WTC11 (cell line): Measurements from ENCODE around the gene KCNJ15. TPM values are rescaled to one million over a fixed set of nuclear protein-coding genes. Genes with fewer than 3 reads are reported as not detected.

Source experiments
- ATAC-seq: fragments of 200-7000 bp; cut with Tn5 transposase; 2 replicates; pipeline ENCODE4 v1.10.0; 2021; ENCODE audit warnings: mild to moderate bottlenecking, moderate library complexity
- CTCF ChIA-PET: fragments of 300-600 bp; sonication (Branson Sonifier 250); formaldehyde crosslinking; loops from one replicate; lab custom pipeline; 2021; ENCODE audit warnings: antibody characterized with exemption; lab: Charles Lee
- POLR2A ChIA-PET: fragments of 350-600 bp; sonication (Branson Sonifier 250); formaldehyde crosslinking; loops from one replicate; lab custom pipeline; 2021; ENCODE audit warnings: antibody characterized with exemption; lab: Charles Lee
- DNase-seq: peaks from one replicate; pipeline ENCODE4 v3.0.0; 2021; ENCODE audit warnings: low spot score
- H3K27ac Mint-ChIP-seq: 2 replicates; pipeline ENCODE4 v1.8.0; 2021; ENCODE audit warnings: mixed read lengths
- H3K27me3 Mint-ChIP-seq: 2 replicates; pipeline ENCODE4 v1.8.0; 2021; ENCODE audit warnings: low read depth, mild to moderate bottlenecking, moderate library complexity, mixed read lengths
- H3K36me3 Mint-ChIP-seq: 2 replicates; pipeline ENCODE4 v1.8.0; 2021; ENCODE audit warnings: mixed read lengths
- H3K4me1 Mint-ChIP-seq: 2 replicates; pipeline ENCODE4 v1.8.0; 2022; ENCODE audit warnings: mixed read lengths
- H3K4me3 Mint-ChIP-seq: 2 replicates; pipeline ENCODE4 v1.8.0; 2021; ENCODE audit warnings: mild to moderate bottlenecking, moderate library complexity, mixed read lengths
- H3K9me3 Mint-ChIP-seq: 2 replicates; pipeline ENCODE4 v1.8.0; 2021; ENCODE audit warnings: mixed read lengths
- AFF4 ChIP-seq: sonication (generic); formaldehyde crosslinking; IDR thresholded peaks from 2 replicates; pipeline ENCODE4 v1.8.1; 2023; ENCODE audit warnings: mild to moderate bottlenecking, missing genetic modification reagents, borderline replicate concordance
- CBFB ChIP-seq: sonication (generic); formaldehyde crosslinking; IDR thresholded peaks from 2 replicates; pipeline ENCODE4 v1.8.1; 2022; ENCODE audit warnings: mild to moderate bottlenecking, low read depth, missing genetic modification reagents
- CREB1 ChIP-seq: sonication (generic); formaldehyde crosslinking; IDR thresholded peaks from 2 replicates; pipeline ENCODE4 v1.8.0; 2023; ENCODE audit warnings: mild to moderate bottlenecking, missing genetic modification reagents
- CREM ChIP-seq: sonication (generic); formaldehyde crosslinking; IDR thresholded peaks from 2 replicates; pipeline ENCODE4 v1.8.1; 2022; ENCODE audit warnings: mild to moderate bottlenecking, missing genetic modification reagents, moderate library complexity
- E2F5 ChIP-seq: sonication (generic); formaldehyde crosslinking; IDR thresholded peaks from 2 replicates; pipeline ENCODE4 v1.8.1; 2022; ENCODE audit warnings: mild to moderate bottlenecking, moderate library complexity, missing genetic modification reagents
- ETV6 ChIP-seq: sonication (generic); formaldehyde crosslinking; IDR thresholded peaks from 2 replicates; pipeline ENCODE4 v1.8.1; 2022; ENCODE audit warnings: mild to moderate bottlenecking, missing genetic modification reagents
- FOXP1 ChIP-seq: sonication (generic); formaldehyde crosslinking; IDR thresholded peaks from 2 replicates; pipeline ENCODE4 v1.8.0; 2022; ENCODE audit warnings: missing genetic modification reagents, mild to moderate bottlenecking, moderate library complexity, borderline replicate concordance
- IRF1 ChIP-seq: sonication (generic); formaldehyde crosslinking; IDR thresholded peaks from 2 replicates; pipeline ENCODE4 v1.8.0; 2023; ENCODE audit warnings: missing genetic modification reagents
- JAZF1 ChIP-seq: fragments of 250-450 bp; sonication (Bioruptor Pico); IDR thresholded peaks from 2 replicates; pipeline ENCODE4 v1.9.0; 2021; ENCODE audit warnings: moderate library complexity, mild to moderate bottlenecking, inconsistent platforms
- MLX ChIP-seq: sonication (generic); formaldehyde crosslinking; IDR thresholded peaks from 2 replicates; pipeline ENCODE4 v1.8.1; 2023; ENCODE audit warnings: mild to moderate bottlenecking, missing genetic modification reagents, moderate library complexity
- MYBL2 ChIP-seq: sonication (generic); formaldehyde crosslinking; IDR thresholded peaks from 2 replicates; pipeline ENCODE4 v1.8.1; 2023; ENCODE audit warnings: mild to moderate bottlenecking, moderate library complexity, missing genetic modification reagents
- NFYB ChIP-seq: sonication (generic); formaldehyde crosslinking; conservative IDR thresholded peaks from 2 replicates; pipeline ENCODE4 v1.8.0; 2022; ENCODE audit warnings: low read depth, missing genetic modification reagents
- USF1 ChIP-seq: sonication (generic); formaldehyde crosslinking; IDR thresholded peaks from 2 replicates; pipeline ENCODE4 v1.8.0; 2022; ENCODE audit warnings: mild to moderate bottlenecking, missing genetic modification reagents
- ZBTB21 ChIP-seq: sonication (generic); formaldehyde crosslinking; IDR thresholded peaks from 2 replicates; pipeline ENCODE4 v1.8.1; 2023; ENCODE audit warnings: mild to moderate bottlenecking, missing genetic modification reagents, borderline replicate concordance
- ZNF138 ChIP-seq: sonication (generic); formaldehyde crosslinking; conservative IDR thresholded peaks from 2 replicates; pipeline ENCODE4 v1.8.1; 2022; ENCODE audit warnings: mild to moderate bottlenecking, moderate library complexity, missing genetic modification reagents
- ZNF219 ChIP-seq: sonication (generic); formaldehyde crosslinking; IDR thresholded peaks from 2 replicates; pipeline ENCODE4 v1.8.0; 2023; ENCODE audit warnings: missing genetic modification reagents, mild to moderate bottlenecking, borderline replicate concordance
- ZNF232 ChIP-seq: sonication (generic); formaldehyde crosslinking; IDR thresholded peaks from 2 replicates; pipeline ENCODE4 v1.8.0; 2022; ENCODE audit warnings: mild to moderate bottlenecking, missing genetic modification reagents
- ZNF281 ChIP-seq: sonication (generic); formaldehyde crosslinking; IDR thresholded peaks from 2 replicates; pipeline ENCODE4 v1.8.0; 2023; ENCODE audit warnings: mild to moderate bottlenecking, missing genetic modification reagents
- total RNA-seq: library from RNA; stranded (reverse); gene quantifications from 3 replicates; pipeline ENCODE4 v1.2.3, GENCODE V29; 2021

Gene KCNJ15
- total RNA-seq, 1 experiment from 2014 or later = 0.57 TPM

GRCh38 chr21:38343691-38344090 is 86.9 kb downstream of the KCNJ15 start:
- ChIA-PET POLR2A (no interaction called here), CTCF (interaction anchor here (2.5 kb wide), 1 partner anchor 173 kb away, joined by 9 read pairs; no protein-coding TSS in a partner anchor)
- DNase-seq (no peak), ATAC-seq (no peak)
- no peaks in the 10 kb centered on the region for H3K4me1 Mint-ChIP-seq
- H3K27ac Mint-ChIP-seq = no peak overlapping the region
- H3K27me3 Mint-ChIP-seq = no peaks in the 10 kb centered on the region; the same call in 1 of the 2 replicates
- H3K36me3 Mint-ChIP-seq = no peaks in the 10 kb centered on the region
- TF ChIP-seq ZBTB21 (CRISPR knock-in tag) (no peak), ZNF138 (no peak), IRF1 (CRISPR knock-in tag) (no peak)
- H3K4me3 Mint-ChIP-seq = no peak overlapping the region
- H3K9me3 Mint-ChIP-seq = no peaks in the 10 kb centered on the region

GRCh38 chr21:38346286-38346685 is 89.5 kb downstream of the KCNJ15 start:
- ATAC-seq = no peak
- H3K27me3 Mint-ChIP-seq = peaks cover 13% of the 10 kb centered on the region
- CTCF ChIA-PET = interaction anchor here (1.0 kb wide), 1 partner anchor 176 kb away, joined by 3 read pairs; no protein-coding TSS in a partner anchor
- no peak overlapping the region for H3K27ac Mint-ChIP-seq
- peaks cover 11% of the 10 kb centered on the region for H3K4me1 Mint-ChIP-seq
- POLR2A ChIA-PET = interaction anchor here (0.7 kb wide), 1 partner anchor 149 kb away, joined by 4 read pairs; no protein-coding TSS in a partner anchor
- TF ChIP-seq ETV6 (CRISPR knock-in tag) (no peak), MLX (no peak), ZNF281 (CRISPR knock-in tag) (no peak), CREB1 (CRISPR knock-in tag) (no peak), CREM (no peak), FOXP1 (no peak), MYBL2 (CRISPR knock-in tag) (no peak)
- DNase-seq = no peak
- H3K4me3 Mint-ChIP-seq = no peak overlapping the region
- no peaks in the 10 kb centered on the region for H3K9me3 Mint-ChIP-seq
- no peaks in the 10 kb centered on the region for H3K36me3 Mint-ChIP-seq

GRCh38 chr21:38349111-38349746 is 92.4 kb downstream of the KCNJ15 start:
- Mint-ChIP-seq H3K27ac (no peak overlapping the region), H3K36me3 (no peaks in the 10 kb centered on the region)
- CTCF ChIA-PET = interaction anchor here (1.8 kb wide), 1 partner anchor 179 kb away, joined by 5 read pairs; no protein-coding TSS in a partner anchor
- TF ChIP-seq AFF4 (CRISPR knock-in tag) (no peak), USF1 (CRISPR knock-in tag) (no peak), ZNF219 (no peak), ZNF232 (CRISPR knock-in tag) (no peak), CBFB (CRISPR knock-in tag) (no peak), JAZF1 (no peak), E2F5 (no peak), NFYB (CRISPR knock-in tag) (no peak)
- TF ChIP-seq, all 79 proteins: peak for 0
- H3K4me1 Mint-ChIP-seq = peaks cover 25% of the 10 kb centered on the region
- no peak overlapping the region for H3K4me3 Mint-ChIP-seq
- ATAC-seq = no peak
- H3K27me3 Mint-ChIP-seq = peaks cover 25% of the 10 kb centered on the region
- no peak for DNase-seq
- H3K9me3 Mint-ChIP-seq = no peaks in the 10 kb centered on the region
- POLR2A ChIA-PET = no interaction called here
